Measurements from ENCODE around the gene ABCF2.

ABCF2 gene

GRCh38 chr7:151226560-151226874 lies 488 bp downstream of the ABCF2 start:
- no peak for DNase-seq (ENCODE audit: low read depth in 3 of 3, low spot score in 1 of 3)

GRCh38 chr7:151225948-151226510 lies 976 bp downstream of the ABCF2 start:
- no peak for DNase-seq (ENCODE audit: low read depth in 3 of 3, low spot score in 1 of 3)

GRCh38 chr7:151223728-151224127 lies 3.3 kb downstream of the ABCF2 start:
- no peak for DNase-seq (ENCODE audit: low read depth in 3 of 3, low spot score in 1 of 3)

- DNase-seq (ENCODE audit: low read depth in 3 of 3, low spot score in 1 of 3): no peak
These were observed 8.8 kb downstream of the ABCF2 start for GRCh38 chr7:151218170-151218569.

- no peak for DNase-seq (ENCODE audit: low read depth in 3 of 3, low spot score in 1 of 3)
These were observed 11.6 kb downstream of the ABCF2 start for GRCh38 chr7:151215396-151215795.

DNA sequence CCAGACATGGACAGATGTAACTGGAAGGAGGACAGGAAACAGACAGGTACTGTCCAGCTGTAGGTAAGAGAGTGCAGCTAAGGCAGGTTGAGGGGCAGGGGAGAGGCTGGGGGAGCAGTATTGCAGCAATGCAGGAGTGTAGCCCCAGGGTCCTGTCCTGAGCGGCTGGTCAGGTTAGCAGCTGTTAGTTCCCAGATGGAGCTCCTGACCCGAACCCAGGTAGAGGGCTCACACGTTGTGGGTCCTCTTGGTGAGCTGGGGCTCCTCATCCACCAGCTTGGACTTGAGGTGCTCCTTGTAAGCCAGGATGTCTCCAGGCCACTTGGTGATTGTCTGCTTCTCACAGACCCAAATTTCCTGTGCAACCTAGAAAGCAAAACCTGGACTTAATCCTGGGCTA lies 13.2 kb downstream of the ABCF2 start:
- no peak for DNase-seq (ENCODE audit: low read depth in 3 of 3, low spot score in 1 of 3)

DNA sequence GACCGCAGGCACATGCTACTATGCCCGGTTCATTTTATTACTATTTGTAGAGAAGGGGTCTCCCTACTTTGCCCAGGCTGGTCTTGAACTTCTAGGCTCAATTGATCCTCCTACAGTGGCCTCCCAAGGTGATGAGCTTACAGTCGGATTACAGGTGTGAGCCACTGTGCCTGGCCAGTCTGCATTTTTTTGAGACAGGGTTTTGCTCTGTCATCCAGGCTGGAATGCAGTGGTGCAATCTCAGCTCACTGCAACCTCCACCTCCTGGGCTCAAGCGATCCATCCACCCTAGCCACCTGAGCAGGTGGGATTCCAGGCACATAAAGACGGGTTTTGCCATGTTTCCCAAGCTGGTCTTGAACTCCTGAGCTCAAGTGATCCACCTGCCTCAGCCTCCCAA lies 14.4 kb downstream of the ABCF2 start:
- no peak for DNase-seq (ENCODE audit: low read depth in 3 of 3, low spot score in 1 of 3)

DNA sequence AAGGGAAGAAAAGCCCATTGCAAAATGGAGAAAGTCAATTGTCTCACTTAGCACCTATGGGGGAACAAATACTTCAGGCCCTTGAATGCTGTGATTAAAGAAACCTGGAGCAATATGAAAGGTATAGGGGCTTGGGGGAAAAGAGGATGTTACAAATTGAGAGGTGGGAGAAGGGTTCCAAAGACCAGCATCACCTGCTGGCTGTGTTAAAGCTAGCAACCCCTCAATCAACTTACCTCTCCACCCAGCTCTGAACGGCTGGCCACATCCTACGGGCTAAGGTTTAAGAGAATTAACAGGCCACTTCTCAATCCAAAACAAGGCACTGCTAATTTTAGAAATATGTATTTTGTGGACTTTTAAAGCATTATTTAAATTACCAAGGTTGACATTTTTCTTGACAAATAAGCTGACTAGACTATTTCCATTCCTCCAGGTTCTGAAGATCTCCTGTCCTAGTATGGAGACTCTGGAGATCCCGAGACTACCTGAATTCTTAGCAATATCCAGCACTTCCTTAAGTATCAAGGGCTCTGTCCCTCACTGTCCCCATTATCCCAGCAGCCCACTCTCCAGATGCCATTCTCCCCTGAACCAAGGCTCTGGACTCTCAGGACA lies 15.7 kb downstream of the ABCF2 start:
- no peak for DNase-seq (ENCODE audit: low read depth in 3 of 3, low spot score in 1 of 3)

DNA sequence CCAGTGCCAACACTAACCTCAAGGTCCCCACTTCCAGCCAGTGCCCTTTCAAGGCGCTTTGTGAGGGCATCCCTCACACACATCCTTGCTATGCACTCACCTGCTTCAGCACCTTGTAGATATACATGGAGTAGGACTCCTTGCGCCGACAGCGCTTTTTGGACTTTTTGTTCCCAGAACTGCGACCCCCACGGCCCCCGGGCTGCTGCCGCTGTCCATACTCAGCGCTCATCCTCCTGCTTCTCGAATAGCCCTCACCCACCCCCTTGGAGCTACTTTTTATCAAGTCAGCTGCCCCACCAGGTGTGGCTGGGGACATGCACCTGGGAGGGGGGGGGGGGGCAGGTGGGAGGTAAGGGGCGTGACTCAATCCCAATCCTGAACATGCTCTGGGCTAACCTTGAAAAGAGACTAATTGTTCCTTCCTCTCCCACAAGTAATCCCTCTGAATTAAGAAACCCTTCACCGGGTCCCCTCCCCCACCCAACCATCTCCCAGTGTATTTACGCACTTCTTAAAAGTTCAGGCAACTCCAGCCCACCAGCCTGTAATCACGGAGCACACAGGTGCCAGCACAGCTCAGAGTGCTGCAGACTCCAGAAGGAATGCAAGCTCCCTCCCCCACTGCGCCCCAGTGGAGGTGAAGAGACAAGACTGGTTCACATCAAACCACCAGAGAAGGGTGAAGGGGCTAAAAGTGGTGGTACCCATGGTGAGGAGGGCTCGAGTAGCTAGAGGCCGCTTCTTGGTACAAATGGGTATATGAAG lies 16.7 kb downstream of the ABCF2 start, which contains the start of gene H2BK1:
TSS of gene H2BK1 (minus strand) at position 402 of the 768 bp plus-strand sequence. CDS start at position 232, 170 bp downstream.
- no peak for DNase-seq (ENCODE audit: low read depth in 3 of 3, low spot score in 1 of 3)

GRCh38 chr7:151209588-151209987 lies 17.4 kb downstream of the ABCF2 start:
- DNase-seq (ENCODE audit: low read depth in 3 of 3, low spot score in 1 of 3): no peak

DNA sequence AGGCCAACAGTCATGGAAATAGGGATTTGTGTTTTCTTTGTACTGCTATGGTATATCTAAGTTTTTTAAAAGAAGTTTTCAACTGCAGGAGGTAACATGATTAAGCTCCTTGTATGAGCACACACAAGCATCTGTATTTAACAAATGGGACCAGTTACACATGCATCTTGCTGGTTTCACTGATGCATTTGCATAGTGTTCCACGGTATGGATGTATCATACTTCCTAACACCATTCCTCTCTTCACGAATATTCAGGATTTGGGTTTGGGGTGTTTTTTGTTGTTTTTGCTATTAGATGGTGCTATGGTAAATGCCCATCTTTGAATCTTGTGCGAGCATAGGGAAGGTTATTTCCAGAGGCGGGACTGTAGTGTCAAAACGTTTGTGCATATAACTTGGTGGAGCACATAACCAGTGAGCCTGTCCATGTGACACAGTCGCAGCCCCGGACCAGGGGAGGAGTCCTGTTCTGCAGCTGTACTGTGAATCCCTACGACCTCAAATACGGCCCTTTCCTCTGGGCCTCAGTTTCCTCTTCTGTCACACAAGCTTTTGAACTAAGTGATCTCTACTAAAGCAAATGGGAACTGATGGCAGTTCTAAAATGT lies 18.6 kb downstream of the ABCF2 start:
- no peak for DNase-seq (ENCODE audit: low read depth in 3 of 3, low spot score in 1 of 3)

GRCh38 chr7:151207804-151208203 lies 19.2 kb downstream of the ABCF2 start:
- no peak for DNase-seq (ENCODE audit: low read depth in 3 of 3, low spot score in 1 of 3)

- no peak for DNase-seq (ENCODE audit: low read depth in 3 of 3, low spot score in 1 of 3)
These were observed 19.7 kb downstream of the ABCF2 start for GRCh38 chr7:151207315-151207714.

DNA sequence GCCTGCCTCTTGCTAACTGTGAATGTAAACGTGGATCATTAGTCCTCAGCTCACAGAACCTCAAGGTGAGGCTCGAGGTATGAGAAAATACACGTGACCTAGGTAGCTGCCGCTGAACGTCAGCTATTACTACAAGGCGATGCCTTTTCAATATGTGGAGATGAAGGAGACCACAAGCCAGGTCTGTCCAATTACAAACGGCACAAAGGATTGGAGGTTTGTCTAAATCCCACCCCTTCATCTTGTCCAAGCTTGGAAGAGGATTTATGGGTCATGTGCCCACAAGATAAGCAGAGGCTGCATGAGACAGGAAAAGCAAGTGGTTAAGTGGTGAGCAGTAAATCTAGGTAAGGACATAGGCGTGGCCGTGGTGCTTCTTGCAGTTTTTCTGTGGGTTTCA lies 20.1 kb downstream of the ABCF2 start:
- DNase-seq (ENCODE audit: low read depth in 3 of 3, low spot score in 1 of 3): no peak

DNA sequence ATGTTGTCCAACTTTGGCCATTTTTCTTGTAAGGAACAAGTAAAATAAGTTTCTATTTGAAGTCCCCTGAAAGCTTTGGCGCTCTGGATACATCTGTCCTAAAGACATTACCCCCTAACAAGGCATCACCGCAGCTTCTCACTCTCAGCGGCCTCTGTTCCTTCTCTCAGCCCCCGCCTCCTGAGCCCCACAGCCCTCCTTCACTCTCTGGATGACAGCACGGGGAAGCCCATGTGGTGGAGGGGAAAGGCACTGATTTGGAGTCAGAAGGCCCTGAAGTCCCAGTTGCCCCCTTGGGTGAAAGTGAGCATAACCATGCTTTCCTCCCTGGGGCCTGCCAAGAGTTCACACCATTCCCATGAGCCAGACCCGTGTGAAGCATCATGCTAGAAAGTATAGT lies 21.3 kb downstream of the ABCF2 start:
- DNase-seq (ENCODE audit: low read depth in 3 of 3, low spot score in 1 of 3): no peak

- no peak for DNase-seq (ENCODE audit: low read depth in 3 of 3, low spot score in 1 of 3)
These were observed 22.5 kb downstream of the ABCF2 start for GRCh38 chr7:151204383-151205032.

GRCh38 chr7:151202836-151203235 lies 24.2 kb downstream of the ABCF2 start:
- DNase-seq (ENCODE audit: low read depth in 3 of 3, low spot score in 1 of 3): no peak

DNA sequence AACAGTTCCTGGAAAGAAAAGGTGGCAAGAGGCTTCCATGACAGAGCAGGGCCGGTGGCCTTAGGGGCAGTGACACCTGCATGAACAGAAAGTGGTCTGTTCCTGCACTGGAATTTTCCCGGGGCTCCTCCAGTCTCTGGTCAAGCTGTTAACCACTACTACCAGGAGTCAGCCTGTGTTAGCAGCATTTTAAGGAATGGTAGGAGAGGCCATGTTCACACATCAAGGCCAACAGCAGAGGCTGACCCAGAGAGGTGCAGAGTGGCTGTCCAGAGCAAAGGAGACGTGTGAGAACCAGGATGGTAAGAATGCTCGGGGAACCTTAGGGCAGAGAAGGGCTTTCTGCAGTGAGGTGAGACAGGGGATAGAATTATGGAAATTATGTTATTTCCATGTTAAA lies 25.3 kb downstream of the ABCF2 start:
- no peak for DNase-seq (ENCODE audit: low read depth in 3 of 3, low spot score in 1 of 3)

DNA sequence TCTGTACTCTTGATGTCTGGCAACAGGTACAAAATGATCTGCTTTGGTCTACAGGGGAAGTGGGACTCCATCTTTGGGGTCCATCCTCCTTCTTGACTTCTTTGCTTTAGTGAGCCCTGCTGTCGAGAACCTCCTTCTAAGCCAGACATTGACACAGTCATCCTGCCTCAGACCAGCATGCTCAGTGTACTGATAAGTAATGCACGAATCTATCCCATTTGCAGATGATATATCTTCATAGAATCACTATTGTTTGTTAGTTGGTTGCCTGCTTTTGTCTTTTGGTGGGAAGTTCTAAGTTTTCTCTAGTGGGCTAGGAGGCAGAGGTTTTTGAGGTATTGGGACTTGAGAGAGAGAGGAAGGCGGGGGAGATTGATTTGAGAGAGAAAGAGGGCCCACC lies 25.7 kb downstream of the ABCF2 start:
- no peak for DNase-seq (ENCODE audit: low read depth in 3 of 3, low spot score in 1 of 3)

- no peak for DNase-seq (ENCODE audit: low read depth in 3 of 3, low spot score in 1 of 3)
These were observed 27.8 kb downstream of the ABCF2 start for GRCh38 chr7:151198945-151199848.

DNA sequence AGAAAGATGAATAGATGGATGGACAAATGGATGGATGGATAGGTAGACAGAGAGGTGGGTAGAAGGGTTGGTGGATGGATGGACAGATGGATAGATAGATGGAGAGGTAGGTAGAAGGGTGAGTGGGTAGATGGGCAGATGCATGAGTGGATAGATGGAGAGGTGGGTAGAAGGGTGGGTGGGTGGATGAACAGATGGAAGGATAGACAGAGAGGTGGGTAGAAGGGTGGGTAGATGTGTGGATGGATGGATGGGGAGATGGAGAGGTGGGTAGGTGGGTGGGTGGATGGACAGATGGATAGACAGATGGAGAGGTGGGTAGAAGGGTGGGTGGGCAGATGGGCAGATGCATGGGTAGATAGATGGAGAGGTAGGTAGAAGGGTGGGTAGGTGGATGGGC lies 29.1 kb downstream of the ABCF2 start:
- DNase-seq (ENCODE audit: low read depth in 3 of 3, low spot score in 1 of 3): no peak

Data from stimulated activated CD4-positive, alpha-beta T cell treated with anti-CD3 and anti-CD28 coated beads, TNF-alpha, amount 100 ng/mL, for 1 hour (primary cell).